ENCODE measurements around the gene SYNRG.

Gene SYNRG

DNA sequence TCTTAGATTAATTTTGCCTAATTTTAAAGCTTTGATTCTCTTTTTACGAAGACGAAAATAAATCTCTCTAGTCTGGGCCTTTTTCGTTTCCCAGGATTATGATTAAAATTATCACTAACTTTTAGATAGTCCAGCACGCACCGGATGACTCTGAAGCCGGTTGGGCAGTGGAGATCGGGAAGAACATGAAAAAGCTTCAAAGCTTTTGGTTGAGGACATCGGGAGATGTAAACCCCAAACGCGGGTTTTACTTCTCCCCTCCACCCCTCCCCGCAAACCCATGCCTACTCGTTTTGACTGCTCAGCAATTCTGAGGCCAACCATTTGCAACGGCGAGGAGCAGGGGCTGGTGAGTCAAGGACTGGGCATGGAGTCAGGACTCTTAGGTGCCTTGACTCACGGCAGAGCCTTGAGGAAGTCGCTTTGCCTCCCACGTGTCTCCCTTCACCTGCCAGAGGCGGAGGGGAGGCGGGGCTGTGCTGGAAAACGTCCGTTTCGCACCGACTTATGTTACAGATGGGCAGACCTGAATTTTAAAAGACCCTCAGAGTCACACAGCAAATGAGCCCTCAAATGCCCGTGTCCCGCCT lies 120.5 kb downstream of the SYNRG start:
- TF ChIP-seq, protein P1, sequence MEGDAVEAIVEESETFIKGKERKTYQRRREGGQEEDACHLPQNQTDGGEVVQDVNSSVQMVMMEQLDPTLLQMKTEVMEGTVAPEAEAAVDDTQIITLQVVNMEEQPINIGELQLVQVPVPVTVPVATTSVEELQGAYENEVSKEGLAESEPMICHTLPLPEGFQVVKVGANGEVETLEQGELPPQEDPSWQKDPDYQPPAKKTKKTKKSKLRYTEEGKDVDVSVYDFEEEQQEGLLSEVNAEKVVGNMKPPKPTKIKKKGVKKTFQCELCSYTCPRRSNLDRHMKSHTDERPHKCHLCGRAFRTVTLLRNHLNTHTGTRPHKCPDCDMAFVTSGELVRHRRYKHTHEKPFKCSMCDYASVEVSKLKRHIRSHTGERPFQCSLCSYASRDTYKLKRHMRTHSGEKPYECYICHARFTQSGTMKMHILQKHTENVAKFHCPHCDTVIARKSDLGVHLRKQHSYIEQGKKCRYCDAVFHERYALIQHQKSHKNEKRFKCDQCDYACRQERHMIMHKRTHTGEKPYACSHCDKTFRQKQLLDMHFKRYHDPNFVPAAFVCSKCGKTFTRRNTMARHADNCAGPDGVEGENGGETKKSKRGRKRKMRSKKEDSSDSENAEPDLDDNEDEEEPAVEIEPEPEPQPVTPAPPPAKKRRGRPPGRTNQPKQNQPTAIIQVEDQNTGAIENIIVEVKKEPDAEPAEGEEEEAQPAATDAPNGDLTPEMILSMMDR (IDR thresholded peaks at IDR 0.05; ENCODE audit: low read depth, low read length): no peak
- TF ChIP-seq MYC (IDR thresholded peaks at IDR 0.05; ENCODE audit: low read depth, low read length) (no peak), POLR2A (IDR thresholded peaks at IDR 0.05; ENCODE audit: extremely low read depth, insufficient read length) (no peak)
- TF ChIP-seq, protein P2, sequence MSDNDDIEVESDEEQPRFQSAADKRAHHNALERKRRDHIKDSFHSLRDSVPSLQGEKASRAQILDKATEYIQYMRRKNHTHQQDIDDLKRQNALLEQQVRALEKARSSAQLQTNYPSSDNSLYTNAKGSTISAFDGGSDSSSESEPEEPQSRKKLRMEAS (IDR thresholded peaks at IDR 0.05; ENCODE audit: low read depth, low read length): peak; percentile 64
- peak; percentile 74 for DNase-seq (ENCODE audit: low read depth)
- H3K4me3 ChIP-seq (ENCODE audit: low read depth, low read length): peak overlapping the region; percentile 64

DNA sequence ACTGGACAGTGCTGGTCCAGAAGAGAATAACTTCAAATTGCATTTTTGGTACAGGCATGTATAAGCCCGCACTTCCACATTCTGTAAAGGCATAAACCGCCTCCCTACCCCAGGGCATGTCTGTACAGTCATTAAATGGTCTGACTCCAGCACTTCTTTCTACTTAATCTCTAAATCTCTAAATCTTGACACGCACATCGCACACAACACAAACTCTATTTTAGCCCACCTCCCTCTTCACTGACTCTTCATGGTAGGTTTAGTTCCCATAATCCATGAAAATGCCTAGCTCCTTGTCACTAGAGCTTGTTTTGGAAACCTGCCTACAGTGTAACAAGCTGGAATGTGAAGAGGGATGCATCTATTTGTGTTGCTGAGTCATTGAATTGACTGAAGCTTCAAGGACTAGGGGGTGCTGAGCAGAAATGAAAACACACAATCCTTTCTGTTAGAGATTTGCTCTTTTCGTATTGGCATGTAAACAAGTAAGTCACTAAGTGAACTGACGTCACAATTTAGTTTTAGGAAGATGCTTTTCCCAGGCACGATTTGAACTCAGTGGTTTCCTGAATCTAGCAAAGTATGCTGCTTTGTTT lies 121.1 kb downstream of the SYNRG start:
- H3K4me3 ChIP-seq (ENCODE audit: low read depth, low read length): peak overlapping the region; percentile 64
- DNase-seq (ENCODE audit: low read depth): peak; percentile 56
- TF ChIP-seq MYC (IDR thresholded peaks at IDR 0.05; ENCODE audit: low read depth, low read length) (no peak), POLR2A (IDR thresholded peaks at IDR 0.05; ENCODE audit: extremely low read depth, insufficient read length) (no peak)
- TF ChIP-seq, protein P2 (IDR thresholded peaks at IDR 0.05; ENCODE audit: low read depth, low read length): no peak

DNA sequence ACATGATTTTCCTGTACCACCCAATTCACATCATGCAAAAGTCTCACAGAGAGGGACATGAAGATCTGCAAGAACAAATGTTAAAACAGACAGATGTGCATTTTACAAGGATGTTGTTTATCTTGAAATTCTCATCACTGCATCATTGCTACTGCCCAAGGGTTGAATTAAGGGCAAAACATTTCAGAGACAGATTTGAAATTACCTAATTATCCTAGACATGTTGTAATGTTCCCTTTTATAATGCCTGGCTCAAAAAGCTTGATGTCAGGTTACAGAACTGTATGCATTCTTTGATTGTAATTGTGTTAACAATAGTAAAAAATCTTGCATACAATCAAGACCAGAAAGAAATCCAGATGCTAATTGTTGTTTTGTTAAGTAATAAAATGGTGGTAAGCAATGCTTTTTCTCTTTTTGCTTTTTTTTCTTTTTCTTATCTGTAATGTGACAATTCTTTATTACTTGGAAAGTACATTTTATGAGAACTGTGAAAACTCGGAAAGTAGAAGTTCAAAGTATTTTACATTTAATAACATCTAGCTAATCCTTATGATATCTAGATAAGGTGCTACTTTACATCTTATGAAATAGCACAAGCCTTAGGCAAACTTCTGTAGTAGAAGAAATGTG lies 123.2 kb downstream of the SYNRG start:
- DNase-seq (ENCODE audit: low read depth): no peak
- TF ChIP-seq MYC (IDR thresholded peaks at IDR 0.05; ENCODE audit: low read depth, low read length) (no peak), POLR2A (IDR thresholded peaks at IDR 0.05; ENCODE audit: extremely low read depth, insufficient read length) (no peak)
- TF ChIP-seq, protein P2 (IDR thresholded peaks at IDR 0.05; ENCODE audit: low read depth, low read length): no peak
- TF ChIP-seq, protein P1 (IDR thresholded peaks at IDR 0.05; ENCODE audit: low read depth, low read length): no peak
- no peak overlapping the region for H3K4me3 ChIP-seq (ENCODE audit: low read depth, low read length)

DNA sequence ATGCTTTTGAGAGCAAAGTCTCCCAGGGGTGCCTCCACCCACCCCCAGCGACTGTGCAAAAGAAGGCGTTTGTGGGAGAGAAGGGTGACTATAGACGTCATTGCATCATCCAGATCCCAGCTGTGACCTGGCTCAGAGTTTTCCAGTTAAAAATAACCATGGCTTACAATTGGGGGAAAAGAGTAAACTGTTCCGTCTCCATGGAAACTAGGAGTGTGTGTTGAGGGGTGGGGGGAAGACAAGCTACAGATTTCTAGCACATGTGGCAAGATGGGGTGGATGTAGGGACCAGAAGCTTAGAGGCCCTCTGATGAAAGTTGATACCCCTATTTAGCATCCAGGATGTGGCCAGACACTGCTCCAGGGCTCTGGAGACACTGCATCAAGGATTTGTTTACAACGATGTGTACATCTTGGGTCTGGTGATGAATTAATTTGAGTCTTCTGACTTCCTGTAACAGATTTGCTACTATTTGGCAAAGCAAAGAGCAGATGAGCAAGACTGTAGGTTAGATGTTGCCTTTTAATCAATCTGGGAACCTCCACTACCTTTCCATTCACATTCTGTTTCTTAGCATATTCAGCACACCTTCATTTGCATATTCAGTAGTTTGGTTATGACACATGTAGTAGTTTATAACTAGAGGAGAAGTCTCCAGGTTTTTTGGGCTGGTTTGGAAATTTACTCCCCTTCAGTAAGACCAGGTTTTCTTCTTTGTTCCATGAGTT lies 125.7 kb downstream of the SYNRG start:
- no peak overlapping the region for H3K4me3 ChIP-seq (ENCODE audit: low read depth, low read length)
- peak; percentile 27 for DNase-seq (ENCODE audit: low read depth)
- no peak for TF ChIP-seq MYC (IDR thresholded peaks at IDR 0.05; ENCODE audit: low read depth, low read length)
- no peak for TF ChIP-seq POLR2A (IDR thresholded peaks at IDR 0.05; ENCODE audit: extremely low read depth, insufficient read length)
- TF ChIP-seq, protein P2 (IDR thresholded peaks at IDR 0.05; ENCODE audit: low read depth, low read length): no peak
- TF ChIP-seq, protein P1 (IDR thresholded peaks at IDR 0.05; ENCODE audit: low read depth, low read length): no peak

DNA sequence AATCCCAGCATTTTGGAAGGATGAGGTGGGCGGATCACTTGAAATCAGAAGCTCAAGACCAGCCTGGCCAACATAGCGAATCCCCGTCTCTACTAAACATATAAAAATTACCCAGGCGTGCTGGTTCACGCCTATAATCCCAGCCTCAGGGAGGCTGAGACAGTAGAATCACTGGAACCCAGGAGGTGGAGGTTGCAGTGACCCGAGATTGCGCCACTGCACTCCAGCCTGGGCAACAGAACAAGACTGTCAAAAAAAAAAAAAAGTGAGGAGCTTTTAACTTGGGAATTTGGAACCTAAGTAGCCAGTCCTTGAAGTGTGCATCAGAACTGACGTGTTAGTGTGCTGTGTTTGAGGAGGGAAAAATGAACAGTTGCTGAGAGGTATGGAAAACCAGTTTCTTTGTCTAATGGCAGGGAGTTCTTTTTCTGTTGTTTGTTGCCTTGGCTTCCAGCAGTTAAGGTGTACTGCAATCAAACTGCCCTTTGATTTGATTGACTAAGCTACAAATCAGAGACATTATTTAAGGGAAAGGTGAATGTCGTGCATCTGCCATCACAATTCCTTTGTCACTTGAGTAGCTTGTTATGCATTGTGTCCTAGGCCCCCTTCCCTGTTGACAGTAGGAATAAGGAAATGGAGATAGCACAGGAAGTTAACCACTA lies 128.1 kb downstream of the SYNRG start:
- DNase-seq (ENCODE audit: low read depth): no peak
- H3K4me3 ChIP-seq (ENCODE audit: low read depth, low read length): no peak overlapping the region
- TF ChIP-seq, protein P1 (IDR thresholded peaks at IDR 0.05; ENCODE audit: low read depth, low read length): no peak
- TF ChIP-seq POLR2A (IDR thresholded peaks at IDR 0.05; ENCODE audit: extremely low read depth, insufficient read length): no peak
- TF ChIP-seq MYC (IDR thresholded peaks at IDR 0.05; ENCODE audit: low read depth, low read length): no peak
- TF ChIP-seq, protein P2 (IDR thresholded peaks at IDR 0.05; ENCODE audit: low read depth, low read length): no peak

Data from NB4 (cell line).